Caco-2 (cell line): Measurements from ENCODE around the gene UAP1. TPM values are rescaled to one million over a fixed set of nuclear protein-coding genes. Genes with fewer than 3 reads are reported as not detected.

Experiments
- BruUV-seq: library from RNA; stranded (reverse); fragments of 400-500 nt; replicated peaks from 2 replicates; lab custom pipeline; 2021; lab: Mats Ljungman, UMichigan
- CTCF ChIA-PET: fragments of 300-600 bp; sonication (Branson Sonifier 250); formaldehyde crosslinking; loops from one replicate; lab custom pipeline; 2022; ENCODE audit warnings: antibody characterized with exemption; lab: Charles Lee
- POLR2A ChIA-PET: fragments of 300-600 bp; sonication (Branson Sonifier 250); formaldehyde crosslinking; loops from one replicate; lab custom pipeline; 2022; ENCODE audit warnings: antibody characterized with exemption; lab: Charles Lee
- DNase-seq, 2 experiments: peaks; one replicate each; pipeline versions ENCODE4 v3.0.0 to v3.0.0-alpha.2; 2020 to 2022
- H3K27me3 ChIP-seq: replicated peaks from 2 replicates; pipeline ENCODE4 v1.6.0; 2011; ENCODE audit warnings: low read length; ENCODE audit not compliant: control insufficient read depth, insufficient read depth
- H3K36me3 ChIP-seq: 2 replicates; pipeline ENCODE4 v1.5.1; 2011; ENCODE audit warnings: low read length; ENCODE audit not compliant: control insufficient read depth, insufficient read depth
- H3K4me1 ChIP-seq: fragments of 250-450 bp; sonication (Bioruptor Pico); 2 replicates; pipeline ENCODE4 v1.5.1; 2020; ENCODE audit warnings: mild to moderate bottlenecking
- H3K4me3 ChIP-seq: 2 replicates; pipeline ENCODE4 v1.5.1; 2011; ENCODE audit warnings: low read depth, mild to moderate bottlenecking, control low read depth, low read length
- H3K9me3 ChIP-seq: fragments of 250-450 bp; sonication (Bioruptor Pico); 2 replicates; pipeline ENCODE4 v1.5.1; 2020; ENCODE audit warnings: mild to moderate bottlenecking, moderate library complexity
- H3K27ac Mint-ChIP-seq: one replicate; pipeline ENCODE4 v1.8.0; 2022; ENCODE audit warnings: mixed read lengths; ENCODE audit not compliant: unreplicated experiment
- H3K27me3 Mint-ChIP-seq: one replicate; pipeline ENCODE4 v1.8.0; 2022; ENCODE audit warnings: mixed read lengths; ENCODE audit not compliant: insufficient read depth, unreplicated experiment
- H3K36me3 Mint-ChIP-seq: one replicate; pipeline ENCODE4 v1.8.0; 2022; ENCODE audit warnings: mild to moderate bottlenecking, mixed read lengths; ENCODE audit not compliant: insufficient read depth, unreplicated experiment
- H3K4me1 Mint-ChIP-seq: one replicate; pipeline ENCODE4 v1.8.0; 2022; ENCODE audit warnings: low read depth, mixed read lengths; ENCODE audit not compliant: unreplicated experiment
- H3K4me3 Mint-ChIP-seq: one replicate; pipeline ENCODE4 v1.8.0; 2022; ENCODE audit warnings: mild to moderate bottlenecking, moderate library complexity, mixed read lengths; ENCODE audit not compliant: unreplicated experiment
- H3K9me3 Mint-ChIP-seq: one replicate; pipeline ENCODE4 v1.8.0; 2022; ENCODE audit warnings: mixed read lengths; ENCODE audit not compliant: unreplicated experiment
- CTCF ChIP-seq, 2 experiments: fragments of 200-600 bp in 1 of 2; IDR thresholded peaks; 1 replicate in 1 of 2; 2 replicates in 1 of 2; pipeline versions ENCODE4 v1.5.1 to v1.8.0; 2011 to 2022; ENCODE audit warnings: antibody characterized with exemption in 1 of 2, control low read depth in 1 of 2, inconsistent platforms in 1 of 2, low read depth in 1 of 2, low read length in 1 of 2, mild to moderate bottlenecking in 1 of 2, moderate library complexity in 1 of 2; ENCODE audit not compliant: insufficient read depth in 1 of 2, severe bottlenecking in 1 of 2, unreplicated experiment in 1 of 2
- intact Hi-C: fragments of 100-400 bp; cut with micrococcal nuclease; formaldehyde crosslinking; loops from one replicate; pipeline ENCODE4 v1.10.0; 2022; ENCODE audit not compliant: unreplicated experiment
- total RNA-seq: library from RNA; stranded (reverse); gene quantifications from 2 replicates; pipeline ENCODE4 v1.2.3, GENCODE V29; 2022

Gene UAP1
- total RNA-seq, 1 experiment from 2014 or later = 39.8 TPM

GRCh38 chr1:162554258-162554657 is 7.3 kb upstream of the UAP1 start:
- H3K9me3 ChIP-seq = no peaks in the 10 kb centered on the region
- TF ChIP-seq CTCF (IDR thresholded peaks at IDR 0.05; ENCODE audit: insufficient read depth in 1 of 2, low read depth in 1 of 2, low read length in 1 of 2, severe bottlenecking in 1 of 2, unreplicated experiment in 1 of 2) = no peak
- H3K9me3 Mint-ChIP-seq = no peaks in the 10 kb centered on the region
- intact Hi-C loops = no loop called here
- POLR2A ChIA-PET = no interaction called here
- no peaks in the 10 kb centered on the region for H3K4me1 Mint-ChIP-seq
- no peak overlapping the region for H3K4me3 Mint-ChIP-seq
- CTCF ChIA-PET = no interaction called here
- no peaks in the 10 kb centered on the region for H3K27me3 ChIP-seq
- no TSS peak for BruUV-seq
- no peak overlapping the region for H3K27ac Mint-ChIP-seq
- no peaks in the 10 kb centered on the region for H3K4me1 ChIP-seq
- no peaks in the 10 kb centered on the region for H3K36me3 ChIP-seq
- no peaks in the 10 kb centered on the region for H3K36me3 Mint-ChIP-seq
- DNase-seq = no peak
- no peaks in the 10 kb centered on the region for H3K27me3 Mint-ChIP-seq
- no peak overlapping the region for H3K4me3 ChIP-seq

GRCh38 chr1:162557536-162557935 is 4.0 kb upstream of the UAP1 start:
- ChIA-PET CTCF (no interaction called here), POLR2A (no interaction called here)
- TF ChIP-seq CTCF (IDR thresholded peaks at IDR 0.05; ENCODE audit: insufficient read depth in 1 of 2, low read depth in 1 of 2, low read length in 1 of 2, severe bottlenecking in 1 of 2, unreplicated experiment in 1 of 2) = no peak
- intact Hi-C loops = no loop called here
- Mint-ChIP-seq H3K36me3 (peaks cover 23% of the 10 kb centered on the region), H3K4me3 (no peak overlapping the region), H3K27me3 (no peaks in the 10 kb centered on the region), H3K9me3 (no peaks in the 10 kb centered on the region), H3K27ac (no peak overlapping the region), H3K4me1 (peaks cover 7% of the 10 kb centered on the region)
- Histone ChIP-seq H3K36me3 (no peaks in the 10 kb centered on the region), H3K27me3 (no peaks in the 10 kb centered on the region), H3K9me3 (no peaks in the 10 kb centered on the region), H3K4me1 (peaks cover 11% of the 10 kb centered on the region), H3K4me3 (no peak overlapping the region)
- BruUV-seq = no TSS peak
- DNase-seq = no peak

- Mint-ChIP-seq H3K4me3 (peak overlapping the region; percentile 96), H3K27me3 (no peaks in the 10 kb centered on the region), H3K9me3 (no peaks in the 10 kb centered on the region), H3K27ac (peak overlapping the region; percentile 96), H3K36me3 (peaks cover 24% of the 10 kb centered on the region), H3K4me1 (peaks cover 15% of the 10 kb centered on the region)
- peaks cover 16% of the 10 kb centered on the region for H3K4me1 ChIP-seq
- TF ChIP-seq CTCF (IDR thresholded peaks at IDR 0.05; ENCODE audit: insufficient read depth in 1 of 2, low read depth in 1 of 2, low read length in 1 of 2, severe bottlenecking in 1 of 2, unreplicated experiment in 1 of 2) = no peak
- H3K36me3 ChIP-seq = no peaks in the 10 kb centered on the region
- H3K4me3 ChIP-seq = peak overlapping the region; percentile 98
- intact Hi-C loops = loop anchor here (2.0 kb wide), 1 partner anchor 62 kb away; no protein-coding TSS in a partner anchor
- no peaks in the 10 kb centered on the region for H3K27me3 ChIP-seq
- ChIA-PET CTCF (no interaction called here), POLR2A (no interaction called here)
- TSS peak; percentile 92 for BruUV-seq
- DNase-seq = peak; percentile 66 to 70
- no peaks in the 10 kb centered on the region for H3K9me3 ChIP-seq
These were observed 1.1 kb upstream of the UAP1 start for GRCh38 chr1:162560303-162561036.
